Measurements from ENCODE around the gene LY86. TPM values are rescaled to one million over a fixed set of nuclear protein-coding genes. Genes with fewer than 3 reads are reported as not detected.

Gene LY86
- total RNA-seq, 3 donors from 2014 or later (not counting 1 experiment from before 2014, with no cell fraction given) = 2.0 to 5.1 (median 2.2) TPM

GRCh38 chr6:6661191-6661590 lies 72.7 kb downstream of the LY86 start:
- ATAC-seq = no peak
- Mint-ChIP-seq H3K27ac (peak overlapping the region in 1 of 2 donors; percentile 88), H3K27me3 (ENCODE audit: low read depth in 2 of 2) (no peaks in the 10 kb centered on the region), H3K36me3 (no peaks in the 10 kb centered on the region), H3K9me3 (no peaks in the 10 kb centered on the region), H3K4me3 (no peak overlapping the region), H3K4me1 (peaks cover 31 to 59% of the 10 kb centered on the region in 2 donors)
- H3K9me3 ChIP-seq (ENCODE audit: control insufficient read depth, insufficient read depth, low read length) = no peaks in the 10 kb centered on the region
- no peak overlapping the region for H3K27ac ChIP-seq (ENCODE audit: low read length)
- intact Hi-C loops (cut with micrococcal nuclease) = no loop called here
- H3K27me3 ChIP-seq (ENCODE audit: control insufficient read depth, insufficient read depth, low read length) = no peaks in the 10 kb centered on the region
- WGBS (ENCODE audit: insufficient coverage) = 91% methylated on average over 8 of the region's 9 CpGs
- no peak overlapping the region for H3K4me3 ChIP-seq (ENCODE audit: low read length)
- H3K4me1 ChIP-seq (ENCODE audit: control insufficient read depth, insufficient read depth, low read length) = peaks cover 33% of the 10 kb centered on the region
- no peak for TF ChIP-seq CTCF (IDR thresholded peaks at IDR 0.05)
- no peak for DNase-seq
- H3K36me3 ChIP-seq (ENCODE audit: control insufficient read depth, insufficient read depth, low read length) = no peaks in the 10 kb centered on the region

GRCh38 chr6:6661684-6662083 lies 73.2 kb downstream of the LY86 start:
- no peak for DNase-seq
- H3K4me3 ChIP-seq (ENCODE audit: low read length) = no peak overlapping the region
- no peaks in the 10 kb centered on the region for H3K36me3 ChIP-seq (ENCODE audit: control insufficient read depth, insufficient read depth, low read length)
- Mint-ChIP-seq H3K36me3 (no peaks in the 10 kb centered on the region), H3K27me3 (ENCODE audit: low read depth in 2 of 2) (no peaks in the 10 kb centered on the region), H3K27ac (peak overlapping the region in 1 of 2 donors; percentile 88), H3K4me3 (no peak overlapping the region), H3K9me3 (no peaks in the 10 kb centered on the region), H3K4me1 (peaks cover 26 to 54% of the 10 kb centered on the region in 2 donors)
- no peak for TF ChIP-seq CTCF (IDR thresholded peaks at IDR 0.05)
- H3K27ac ChIP-seq (ENCODE audit: low read length) = no peak overlapping the region
- no peaks in the 10 kb centered on the region for H3K9me3 ChIP-seq (ENCODE audit: control insufficient read depth, insufficient read depth, low read length)
- WGBS (ENCODE audit: insufficient coverage) = 58% methylated on average over 3 of the region's 3 CpGs
- peaks cover 32% of the 10 kb centered on the region for H3K4me1 ChIP-seq (ENCODE audit: control insufficient read depth, insufficient read depth, low read length)
- no peaks in the 10 kb centered on the region for H3K27me3 ChIP-seq (ENCODE audit: control insufficient read depth, insufficient read depth, low read length)
- ATAC-seq = no peak
- intact Hi-C loops (cut with micrococcal nuclease) = no loop called here

- TF ChIP-seq CTCF (IDR thresholded peaks at IDR 0.05) = no peak
- Histone ChIP-seq H3K4me1 (ENCODE audit: control insufficient read depth, insufficient read depth, low read length) (peaks cover 20% of the 10 kb centered on the region), H3K27ac (ENCODE audit: low read length) (no peak overlapping the region), H3K27me3 (ENCODE audit: control insufficient read depth, insufficient read depth, low read length) (no peaks in the 10 kb centered on the region), H3K4me3 (ENCODE audit: low read length) (no peak overlapping the region), H3K36me3 (ENCODE audit: control insufficient read depth, insufficient read depth, low read length) (no peaks in the 10 kb centered on the region), H3K9me3 (ENCODE audit: control insufficient read depth, insufficient read depth, low read length) (no peaks in the 10 kb centered on the region)
- WGBS (ENCODE audit: insufficient coverage) = 89% methylated on average over 10 of the region's 10 CpGs
- intact Hi-C loops (cut with micrococcal nuclease) = no loop called here
- Mint-ChIP-seq H3K9me3 (no peaks in the 10 kb centered on the region), H3K4me3 (no peak overlapping the region), H3K27ac (peak overlapping the region in 1 of 2 donors; percentile 5), H3K4me1 (peaks cover 14 to 35% of the 10 kb centered on the region in 2 donors), H3K27me3 (ENCODE audit: low read depth in 2 of 2) (no peaks in the 10 kb centered on the region), H3K36me3 (no peaks in the 10 kb centered on the region)
- ATAC-seq (no peak), DNase-seq (no peak)
Measured at GRCh38 chr6:6663421-6664135, 75.1 kb downstream of the LY86 start.

All from natural killer cell (primary cell).